GM23248 (cell line): ENCODE measurements around the gene GALNT7. TPM values are rescaled to one million over a fixed set of nuclear protein-coding genes. Genes with fewer than 3 reads are reported as not detected.

Source experiments
- DNase-seq: peaks from one replicate; pipeline ENCODE4 v3.0.0-alpha.2; 2015
- H2AFZ ChIP-seq: fragments of 200-600 bp; sonication (generic); 2 replicates; pipeline ENCODE4 v1.6.1; 2016; ENCODE audit warnings: antibody characterized with exemption
- H3F3A ChIP-seq: fragments of 200-600 bp; sonication (generic); 2 replicates; pipeline ENCODE4 v1.6.1; 2016; ENCODE audit warnings: mild to moderate bottlenecking, antibody characterized with exemption, mixed run types; ENCODE audit not compliant: insufficient read depth
- H3K27ac ChIP-seq: fragments of 200-600 bp; sonication (generic); 2 replicates; pipeline ENCODE4 v1.5.1; 2016; ENCODE audit warnings: mild to moderate bottlenecking
- H3K27me3 ChIP-seq: fragments of 200-600 bp; sonication (generic); replicated peaks from 2 replicates; pipeline ENCODE4 v1.6.1; 2016; ENCODE audit warnings: mild to moderate bottlenecking; ENCODE audit not compliant: insufficient read depth
- H3K36me3 ChIP-seq: fragments of 200-600 bp; sonication (generic); 2 replicates; pipeline ENCODE4 v1.6.1; 2016; ENCODE audit warnings: low read depth, mild to moderate bottlenecking
- H3K4me1 ChIP-seq: fragments of 200-600 bp; sonication (generic); 2 replicates; pipeline ENCODE4 v1.6.1; 2016; ENCODE audit warnings: mild to moderate bottlenecking; ENCODE audit not compliant: insufficient read depth
- H3K4me2 ChIP-seq: fragments of 200-600 bp; sonication (generic); one replicate; pipeline ENCODE4 v1.6.1; 2016; ENCODE audit warnings: mild to moderate bottlenecking; ENCODE audit not compliant: unreplicated experiment
- H3K4me3 ChIP-seq: fragments of 200-600 bp; sonication (generic); 2 replicates; pipeline ENCODE4 v1.5.1; 2016; ENCODE audit warnings: mild to moderate bottlenecking
- H3K79me2 ChIP-seq: fragments of 200-600 bp; sonication (generic); 2 replicates; pipeline ENCODE4 v1.6.1; 2016; ENCODE audit warnings: mild to moderate bottlenecking; ENCODE audit not compliant: insufficient read depth
- H3K9ac ChIP-seq: fragments of 200-600 bp; sonication (generic); 2 replicates; pipeline ENCODE4 v1.6.1; 2016; ENCODE audit warnings: mild to moderate bottlenecking
- H3K9me2 ChIP-seq: fragments of 200-600 bp; sonication (generic); 2 replicates; pipeline ENCODE4 v1.6.1; 2016; ENCODE audit warnings: mixed run types, mild to moderate bottlenecking, moderate library complexity; ENCODE audit not compliant: insufficient read depth
- H3K9me3 ChIP-seq: fragments of 200-600 bp; sonication (generic); one replicate; pipeline ENCODE4 v1.6.1; 2017; ENCODE audit warnings: low read depth
- H4K20me1 ChIP-seq: fragments of 200-600 bp; sonication (generic); 2 replicates; pipeline ENCODE4 v1.6.0; 2016; ENCODE audit not compliant: insufficient read depth
- EZH2 ChIP-seq: fragments of 200-600 bp; sonication (generic); IDR thresholded peaks from 2 replicates; pipeline ENCODE4 v1.6.1; 2018; ENCODE audit warnings: antibody characterized with exemption, mild to moderate bottlenecking; ENCODE audit not compliant: insufficient read depth, poor library complexity, severe bottlenecking
- EZH2phosphoT487 ChIP-seq: fragments of 200-600 bp; sonication (generic); IDR thresholded peaks from 2 replicates; pipeline ENCODE4 v1.6.1; 2018; ENCODE audit warnings: antibody characterized with exemption, moderate library complexity, mild to moderate bottlenecking, low read depth; ENCODE audit not compliant: insufficient read depth
- WGBS, 2 experiments: methylation state at CpG; one replicate each; pipeline ENCODE4 v1.1.6; 2015 to 2017; ENCODE audit warnings: low lambda C conversion rate in 2 of 2, low coverage in 1 of 2; ENCODE audit errors: missing lambda C conversion rate in 2 of 2; 5-methylcytosine and 5-hydroxymethylcytosine counted together
- in situ Hi-C: fragments of 300-500 bp; cut with MboI; formaldehyde crosslinking; loops from 2 replicates; pipeline ENCODE4 v1.15.0; 2020
- polyA plus RNA-seq: library from polyadenylated mRNA; unstranded; fragments of >200 nt; fragmentation: Nextera tagmentation; extraction: Ambion mirVana; gene quantifications from 2 replicates; pipeline ENCODE4 v1.2.1, GENCODE V29; 2016
- total RNA-seq: library from RNA; depleted of rRNA; stranded (reverse); fragments of >200 nt; shearing (Covaris generic); gene quantifications from 2 replicates; pipeline ENCODE4 v1.2.3, GENCODE V29; 2014

The GALNT7 gene
- total and polyA plus RNA-seq, 2 experiments from 2014 or later: 5.8 to 13.1 TPM

- no peaks in the 10 kb centered on the region for H3K27me3 ChIP-seq
- H3K4me1 ChIP-seq: no peaks in the 10 kb centered on the region
- no peaks in the 10 kb centered on the region for H3F3A ChIP-seq
- no peaks in the 10 kb centered on the region for H4K20me1 ChIP-seq
- DNase-seq: no peak
- TF ChIP-seq EZH2 (no peak), EZH2phosphoT487 (no peak)
- no peak overlapping the region for H3K27ac ChIP-seq
- H3K79me2 ChIP-seq: no peaks in the 10 kb centered on the region
- H3K36me3 ChIP-seq: no peaks in the 10 kb centered on the region
- in situ Hi-C loops: no loop called here
- H3K4me2 ChIP-seq: no peak overlapping the region
- no peaks in the 10 kb centered on the region for H3K9me3 ChIP-seq
- no peak overlapping the region for H2AFZ ChIP-seq
- H3K9me2 ChIP-seq: no peaks in the 10 kb centered on the region
- H3K9ac ChIP-seq: no peak overlapping the region
- H3K4me3 ChIP-seq: no peak overlapping the region
These were observed 61.5 kb downstream of the GALNT7 start for GRCh38 chr4:173230062-173230461.

- no peaks in the 10 kb centered on the region for H3K79me2 ChIP-seq
- WGBS, 2 experiments: 94 to 96% methylated on average over 1 of the region's 1 CpG
- no peak overlapping the region for H3K9ac ChIP-seq
- H3K9me3 ChIP-seq: no peaks in the 10 kb centered on the region
- H3K27ac ChIP-seq: no peak overlapping the region
- no peaks in the 10 kb centered on the region for H3K27me3 ChIP-seq
- no peak overlapping the region for H2AFZ ChIP-seq
- no peak overlapping the region for H3K4me3 ChIP-seq
- no peaks in the 10 kb centered on the region for H3K36me3 ChIP-seq
- no peaks in the 10 kb centered on the region for H3F3A ChIP-seq
- H3K4me1 ChIP-seq: no peaks in the 10 kb centered on the region
- peak; percentile 9 for DNase-seq
- TF ChIP-seq EZH2phosphoT487: no peak
- TF ChIP-seq EZH2: no peak
- no peaks in the 10 kb centered on the region for H4K20me1 ChIP-seq
- H3K9me2 ChIP-seq: no peaks in the 10 kb centered on the region
- in situ Hi-C loops: no loop called here
- no peak overlapping the region for H3K4me2 ChIP-seq
These were observed 63.3 kb downstream of the GALNT7 start for GRCh38 chr4:173231916-173232315.

GRCh38 chr4:173233857-173234256 lies 65.2 kb downstream of the GALNT7 start:
- in situ Hi-C loops: no loop called here
- H3K27ac ChIP-seq: no peak overlapping the region
- H3K4me3 ChIP-seq: no peak overlapping the region
- H3F3A ChIP-seq: no peaks in the 10 kb centered on the region
- H3K9ac ChIP-seq: no peak overlapping the region
- H3K79me2 ChIP-seq: no peaks in the 10 kb centered on the region
- no peaks in the 10 kb centered on the region for H3K9me3 ChIP-seq
- H3K36me3 ChIP-seq: no peaks in the 10 kb centered on the region
- no peaks in the 10 kb centered on the region for H3K4me1 ChIP-seq
- no peak overlapping the region for H3K4me2 ChIP-seq
- DNase-seq: no peak
- no peaks in the 10 kb centered on the region for H4K20me1 ChIP-seq
- H3K9me2 ChIP-seq: no peaks in the 10 kb centered on the region
- no peaks in the 10 kb centered on the region for H3K27me3 ChIP-seq
- H2AFZ ChIP-seq: no peak overlapping the region
- WGBS, 2 experiments: 60 to 64% methylated on average over 5 of the region's 5 CpGs
- TF ChIP-seq EZH2phosphoT487 (no peak), EZH2 (no peak)

- Histone ChIP-seq H3K9me3 (no peaks in the 10 kb centered on the region), H4K20me1 (no peaks in the 10 kb centered on the region), H3K9me2 (no peaks in the 10 kb centered on the region), H3K36me3 (no peaks in the 10 kb centered on the region), H3K9ac (no peak overlapping the region), H3K27me3 (no peaks in the 10 kb centered on the region), H3K4me1 (no peaks in the 10 kb centered on the region), H3K79me2 (no peaks in the 10 kb centered on the region), H3K27ac (no peak overlapping the region), H3F3A (no peaks in the 10 kb centered on the region), H2AFZ (no peak overlapping the region), H3K4me2 (no peak overlapping the region), H3K4me3 (no peak overlapping the region)
- TF ChIP-seq EZH2phosphoT487 (no peak), EZH2 (no peak)
- in situ Hi-C loops: no loop called here
- WGBS, 2 experiments: 91 to 95% methylated on average over 3 of the region's 3 CpGs
- DNase-seq: no peak
These were observed 66.4 kb downstream of the GALNT7 start for GRCh38 chr4:173235050-173235449.

- H3K36me3 ChIP-seq: no peaks in the 10 kb centered on the region
- no peak for DNase-seq
- no peaks in the 10 kb centered on the region for H3F3A ChIP-seq
- H3K27ac ChIP-seq: no peak overlapping the region
- H3K4me3 ChIP-seq: no peak overlapping the region
- H4K20me1 ChIP-seq: no peaks in the 10 kb centered on the region
- H3K9me2 ChIP-seq: no peaks in the 10 kb centered on the region
- H3K4me1 ChIP-seq: no peaks in the 10 kb centered on the region
- TF ChIP-seq EZH2phosphoT487 (no peak), EZH2 (no peak)
- H3K79me2 ChIP-seq: no peaks in the 10 kb centered on the region
- in situ Hi-C loops: no loop called here
- H2AFZ ChIP-seq: no peak overlapping the region
- no peak overlapping the region for H3K9ac ChIP-seq
- H3K27me3 ChIP-seq: no peaks in the 10 kb centered on the region
- H3K4me2 ChIP-seq: no peak overlapping the region
- 80 to 81% methylated on average over 3 of the region's 3 CpGs for WGBS, 2 experiments
- no peaks in the 10 kb centered on the region for H3K9me3 ChIP-seq
These were observed 67.7 kb downstream of the GALNT7 start for GRCh38 chr4:173236301-173236700.
